ENCODE measurements around the gene PRSS36. TPM values are rescaled to one million over a fixed set of nuclear protein-coding genes. Genes with fewer than 3 reads are reported as not detected.
A peak's percentile ranks its signal among the peaks of the same experiment; 100 is the strongest.
"Not testable (repeated sequence)": the region's sequence is repeated elsewhere in the genome, so short reads cannot be mapped to it uniquely, and the experiment has no call there.

Gene PRSS36
- total RNA-seq, 4 donors from 2014 or later: 0.17 to 15.3 (median 3.7) TPM

DNA sequence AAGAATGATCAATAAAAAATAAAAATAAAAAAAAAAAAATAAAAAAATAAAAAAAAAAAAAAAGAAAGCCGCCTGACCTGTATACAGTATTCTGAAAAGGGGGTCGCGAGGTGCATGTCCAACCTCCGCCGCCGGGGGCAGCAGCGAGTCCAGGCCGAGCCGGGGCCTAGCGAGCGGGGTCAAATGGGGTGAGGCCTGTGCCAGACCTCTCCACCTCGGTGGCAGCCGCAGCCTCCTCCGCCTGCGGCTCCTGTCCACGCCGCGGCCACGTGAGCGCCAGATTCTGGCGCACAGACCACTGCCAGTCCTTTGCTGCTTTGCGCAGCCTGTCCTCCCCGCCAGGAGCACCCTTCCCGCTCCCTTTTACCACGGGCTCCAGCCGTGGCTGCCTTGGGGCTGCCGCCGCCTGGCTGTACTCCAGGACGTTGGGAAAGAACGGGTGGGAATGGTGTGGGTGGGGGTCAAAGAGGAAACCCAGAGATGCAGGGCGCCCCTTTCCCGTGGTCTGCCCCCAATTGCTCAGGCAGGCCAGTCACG lies 44.1 kb downstream of the PRSS36 start:
- Histone ChIP-seq H3K9me3 (no peaks in the 10 kb centered on the region), H3K27ac (peak overlapping the region in 3 of 4 donors; percentile 69 to 73 (median 69)), H3K4me3 (peak overlapping the region in 1 of 2 donors; percentile 30), H3K4me1 (peaks cover 0 to 48% (median 10%) of the 10 kb centered on the region in 3 donors), H3K36me3 (peaks cover 0 to 17% of the 10 kb centered on the region in 2 donors), H3K27me3 (no peaks in the 10 kb centered on the region)
- TF ChIP-seq POLR2A (IDR thresholded peaks at IDR 0.05) (no peak), POLR2AphosphoS5 (IDR thresholded peaks at IDR 0.05) (peak; percentile 67), EP300 (IDR thresholded peaks at IDR 0.05) (no peak)
- TF ChIP-seq, protein P1, sequence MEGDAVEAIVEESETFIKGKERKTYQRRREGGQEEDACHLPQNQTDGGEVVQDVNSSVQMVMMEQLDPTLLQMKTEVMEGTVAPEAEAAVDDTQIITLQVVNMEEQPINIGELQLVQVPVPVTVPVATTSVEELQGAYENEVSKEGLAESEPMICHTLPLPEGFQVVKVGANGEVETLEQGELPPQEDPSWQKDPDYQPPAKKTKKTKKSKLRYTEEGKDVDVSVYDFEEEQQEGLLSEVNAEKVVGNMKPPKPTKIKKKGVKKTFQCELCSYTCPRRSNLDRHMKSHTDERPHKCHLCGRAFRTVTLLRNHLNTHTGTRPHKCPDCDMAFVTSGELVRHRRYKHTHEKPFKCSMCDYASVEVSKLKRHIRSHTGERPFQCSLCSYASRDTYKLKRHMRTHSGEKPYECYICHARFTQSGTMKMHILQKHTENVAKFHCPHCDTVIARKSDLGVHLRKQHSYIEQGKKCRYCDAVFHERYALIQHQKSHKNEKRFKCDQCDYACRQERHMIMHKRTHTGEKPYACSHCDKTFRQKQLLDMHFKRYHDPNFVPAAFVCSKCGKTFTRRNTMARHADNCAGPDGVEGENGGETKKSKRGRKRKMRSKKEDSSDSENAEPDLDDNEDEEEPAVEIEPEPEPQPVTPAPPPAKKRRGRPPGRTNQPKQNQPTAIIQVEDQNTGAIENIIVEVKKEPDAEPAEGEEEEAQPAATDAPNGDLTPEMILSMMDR (IDR thresholded peaks at IDR 0.05): peak in 3 of 4 experiments; percentile 77 to 87 (median 78)
- ATAC-seq: peak; percentile 87
- 9 to 77% methylated on average over 3 to 23 of the region's 33 CpGs for WGBS, 2 donors (ENCODE audit: low coverage in 1 of 2)

DNA sequence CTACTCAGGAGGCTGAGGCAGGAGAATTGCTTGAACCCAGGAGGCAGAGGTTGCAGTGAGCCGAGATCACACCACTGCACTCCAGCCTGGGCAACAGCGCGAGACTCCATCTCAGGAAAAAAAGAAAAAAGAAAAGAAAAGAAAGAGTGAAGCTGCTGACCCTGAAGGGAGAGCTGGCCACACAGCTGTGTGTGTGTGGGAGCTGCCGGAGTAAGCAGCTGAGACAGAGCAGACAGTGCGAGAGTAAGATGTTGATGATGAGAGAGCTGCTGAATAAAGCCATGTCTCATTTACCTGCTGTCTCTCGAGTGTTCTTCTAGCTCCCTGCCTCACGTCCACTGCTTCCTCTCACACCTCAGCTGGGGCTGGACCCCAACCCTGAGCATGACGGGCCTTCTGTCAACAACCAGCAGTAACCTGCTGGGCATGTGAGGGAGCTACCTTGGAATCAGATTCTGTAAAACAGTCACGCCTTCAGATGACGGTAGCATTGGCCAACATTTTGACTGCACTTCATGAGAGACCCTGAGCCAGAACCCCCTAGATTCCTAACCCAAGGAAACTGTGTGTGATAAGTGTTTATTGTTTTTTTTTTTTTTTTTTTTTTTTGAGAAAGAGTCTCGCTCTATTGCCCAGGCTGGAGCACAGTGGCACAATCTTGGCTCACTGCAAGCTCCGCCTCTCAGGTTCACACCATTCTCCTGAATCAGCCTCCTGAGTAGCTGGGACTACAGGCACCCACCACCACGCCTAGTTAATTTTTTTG lies 48.8 kb downstream of the PRSS36 start:
- ATAC-seq, H3K4me3 ChIP-seq, H3K36me3 ChIP-seq, H3K9me3 ChIP-seq, H3K4me1 ChIP-seq, H3K27ac ChIP-seq, H3K27me3 ChIP-seq: not testable (repeated sequence)
- 61 to 78% methylated on average over 6 to 12 of the region's 13 CpGs for WGBS, 2 donors (ENCODE audit: low coverage in 1 of 2)

DNA sequence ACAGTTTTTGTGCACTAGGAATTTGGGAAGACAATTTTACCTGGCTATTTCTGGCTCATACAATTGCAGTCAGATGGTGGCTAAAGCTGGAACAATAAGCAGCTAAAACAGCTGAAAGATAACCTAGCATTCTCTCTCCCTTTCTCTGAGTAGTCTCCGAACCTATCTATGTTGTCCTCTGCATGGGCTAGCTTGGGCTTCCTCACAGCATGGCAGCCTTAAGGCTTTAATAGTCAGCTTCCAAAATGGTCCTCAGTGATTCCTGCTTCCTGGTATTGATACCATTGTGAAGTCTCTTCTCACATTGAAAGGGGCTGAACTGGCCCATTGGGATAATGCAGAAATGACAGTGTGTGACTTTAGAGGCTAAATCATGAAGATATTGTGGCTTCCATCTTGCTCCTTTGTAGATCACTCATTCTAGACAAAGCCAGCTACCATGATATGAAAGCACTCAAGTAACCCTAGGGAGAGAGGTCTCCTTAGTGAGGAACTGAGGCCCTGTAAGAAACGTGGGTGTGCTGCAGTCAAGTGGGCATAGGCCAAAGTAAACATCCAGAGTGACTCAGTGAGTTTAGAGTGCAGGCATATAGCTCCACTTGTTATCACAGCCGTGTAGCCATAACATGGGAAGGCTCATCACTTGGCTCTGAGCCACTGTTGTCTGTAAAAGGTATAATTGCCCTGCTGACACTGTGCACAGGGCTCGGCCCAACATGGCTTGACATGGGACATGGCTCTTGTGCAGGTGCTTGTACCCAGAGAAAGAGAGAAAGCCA lies 49.8 kb downstream of the PRSS36 start:
- 64 to 77% methylated on average over 2 to 3 of the region's 4 CpGs for WGBS, 2 donors (ENCODE audit: low coverage in 1 of 2)
- no peak overlapping the region for H3K4me3 ChIP-seq
- no peak overlapping the region for H3K27ac ChIP-seq

DNA sequence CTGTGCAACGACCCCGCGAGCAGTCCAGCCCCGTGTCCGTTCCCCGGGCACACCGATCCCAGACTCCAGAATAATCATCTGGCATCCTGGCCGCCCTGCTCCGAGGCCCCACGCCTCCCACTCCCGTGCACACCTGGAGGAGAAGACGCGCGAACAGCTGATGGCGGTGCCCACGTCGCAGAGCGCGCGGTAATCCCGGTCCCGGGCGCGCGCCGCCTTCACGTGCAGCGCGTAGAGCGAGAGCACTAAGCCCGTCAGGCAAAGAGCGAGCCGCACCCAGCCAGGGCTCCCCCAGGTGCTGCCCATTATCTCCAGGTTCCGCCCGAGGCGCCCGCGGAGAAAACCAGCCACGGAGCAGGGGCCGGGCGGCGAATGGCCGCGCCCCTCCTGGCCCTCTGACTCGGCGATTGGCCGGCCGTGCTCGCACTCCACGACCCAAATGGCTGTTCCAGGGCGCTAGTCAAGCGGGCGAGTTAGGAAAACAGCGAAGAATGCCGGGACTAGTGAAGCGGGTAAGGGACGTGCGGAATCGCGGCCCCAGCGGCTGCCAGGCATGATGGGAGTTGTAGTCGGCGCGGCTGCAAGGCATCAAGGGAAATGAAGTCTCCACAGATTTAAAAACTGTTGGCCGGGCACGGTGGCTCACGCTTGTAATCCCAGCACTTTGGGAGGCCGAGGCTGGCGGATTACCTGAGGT lies 55.3 kb downstream of the PRSS36 start, which contains the start of gene VKORC1:
Gene VKORC1 (minus strand): TSS at position 374 of the 697 bp plus-strand sequence. CDS start 68 bp downstream, at position 306.
- peak within 1 kb of the TSS; percentile 55 to 95 (median 86) for H3K27ac ChIP-seq
- H3K4me3 ChIP-seq: peak within 1 kb of the TSS; percentile 51 to 86
- H3K36me3 ChIP-seq: peaks cover 0 to 26% of the 10 kb centered on the region in 2 donors
- H3K4me1 ChIP-seq: peaks cover 0 to 28% (median 6%) of the 10 kb centered on the region in 3 donors
- ATAC-seq: peak; percentile 97
- no peaks in the 10 kb centered on the region for H3K9me3 ChIP-seq
- H3K27me3 ChIP-seq: no peaks in the 10 kb centered on the region
- TF ChIP-seq POLR2AphosphoS5 (IDR thresholded peaks at IDR 0.05): peak; percentile 85
- TF ChIP-seq EP300 (IDR thresholded peaks at IDR 0.05): no peak
- TF ChIP-seq, protein P1 (IDR thresholded peaks at IDR 0.05): peak in 3 of 4 experiments; percentile 5 to 24 (median 17)
- peak; percentile 43 to 62 for TF ChIP-seq POLR2A (IDR thresholded peaks at IDR 0.05)
- no CpG with 5 or more reads among the region's 69 CpGs for WGBS, 2 donors (ENCODE audit: low coverage in 1 of 2)

More for the DNA sequence above, 49.8 kb downstream of the PRSS36 start:
- H3K27me3 ChIP-seq: no peaks in the 10 kb centered on the region
- no peaks in the 10 kb centered on the region for H3K9me3 ChIP-seq
- TF ChIP-seq POLR2A (IDR thresholded peaks at IDR 0.05) (no peak), EP300 (IDR thresholded peaks at IDR 0.05) (no peak), POLR2AphosphoS5 (IDR thresholded peaks at IDR 0.05) (no peak)
- TF ChIP-seq, protein P1 (IDR thresholded peaks at IDR 0.05): no peak
- no peaks in the 10 kb centered on the region for H3K36me3 ChIP-seq
- H3K4me1 ChIP-seq: peaks cover 0 to 8% (median 0%) of the 10 kb centered on the region in 3 donors
- no peak for ATAC-seq

DNA sequence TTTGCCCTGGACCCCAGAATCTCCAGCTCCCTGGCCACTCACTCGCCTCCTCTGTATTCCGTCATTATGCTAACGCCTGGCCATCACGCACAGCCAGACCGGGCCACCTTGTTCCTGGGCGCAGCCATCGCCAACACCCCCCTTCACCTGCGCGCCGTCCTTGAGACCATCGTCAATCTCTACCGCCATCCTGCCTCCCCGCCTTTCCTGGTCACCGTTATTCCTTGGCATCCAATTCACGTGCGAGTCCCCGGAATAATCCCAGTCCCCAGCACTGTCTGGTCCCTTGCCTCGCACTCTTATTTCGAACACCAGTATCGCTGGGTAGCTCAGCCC lies 55.8 kb downstream of the PRSS36 start:
- Histone ChIP-seq H3K4me3 (peak overlapping the region; percentile 51 to 86), H3K27me3 (no peaks in the 10 kb centered on the region), H3K4me1 (peaks cover 0 to 28% (median 6%) of the 10 kb centered on the region in 3 donors), H3K27ac (peak overlapping the region; percentile 54 to 95 (median 86)), H3K36me3 (peaks cover 0 to 31% of the 10 kb centered on the region in 2 donors), H3K9me3 (no peaks in the 10 kb centered on the region)
- TF ChIP-seq POLR2A (IDR thresholded peaks at IDR 0.05) (no peak), POLR2AphosphoS5 (IDR thresholded peaks at IDR 0.05) (no peak), EP300 (IDR thresholded peaks at IDR 0.05) (no peak)
- TF ChIP-seq, protein P1 (IDR thresholded peaks at IDR 0.05): no peak
- WGBS, 2 donors (ENCODE audit: low coverage in 1 of 2): 1% methylated on average over 14 to 19 of the region's 20 CpGs
- peak; percentile 2 for ATAC-seq
